SK-N-SH treated with all-trans-retinoic acid at 6 μM for 48 hours (cell line): ENCODE results near the gene KCNK10.

ENCODE experiments used
- ATAC-seq: fragments of 200-7000 bp; cut with Tn5 transposase; 3 replicates; pipeline ENCODE4 v1.9.1; 2020; ENCODE audit warnings: mild to moderate bottlenecking, moderate library complexity
- ARNTL ChIP-seq: fragments of 450-650 bp; formaldehyde crosslinking; IDR thresholded peaks from 2 replicates; pipeline ENCODE4 v1.5.0; 2020; ENCODE audit warnings: low read depth, mild to moderate bottlenecking, moderate library complexity, borderline replicate concordance
- BACH2 ChIP-seq: fragments of 250-450 bp; sonication (Bioruptor Pico); IDR thresholded peaks from 2 replicates; pipeline ENCODE4 v1.9.0; 2021; ENCODE audit warnings: mild to moderate bottlenecking, borderline replicate concordance
- CSDC2 ChIP-seq: fragments of 250-450 bp; sonication (Bioruptor Pico); IDR thresholded peaks from 2 replicates; pipeline ENCODE4 v1.5.0; 2020; ENCODE audit warnings: mild to moderate bottlenecking, moderate library complexity
- ESRRG ChIP-seq: fragments of 250-450 bp; sonication (Bioruptor Pico); IDR thresholded peaks from 2 replicates; pipeline ENCODE4 v1.6.1; 2021; ENCODE audit warnings: mild to moderate bottlenecking
- GLIS3 ChIP-seq: fragments of 250-450 bp; sonication (Bioruptor Pico); IDR thresholded peaks from 2 replicates; pipeline ENCODE4 v1.5.0; 2020; ENCODE audit warnings: mild to moderate bottlenecking, moderate library complexity
- ISL1 ChIP-seq: fragments of 250-450 bp; sonication (Bioruptor Pico); IDR thresholded peaks from 2 replicates; pipeline ENCODE4 v2.1.2; 2022; ENCODE audit warnings: mild to moderate bottlenecking, moderate library complexity
- OSR1 ChIP-seq: fragments of 250-450 bp; sonication (Bioruptor Pico); IDR thresholded peaks from 2 replicates; pipeline ENCODE4 v1.8.0; 2022; ENCODE audit warnings: moderate library complexity, mild to moderate bottlenecking, inconsistent platforms
- PPARA ChIP-seq: fragments of 250-450 bp; sonication (Bioruptor Pico); IDR thresholded peaks from 2 replicates; pipeline ENCODE4 v1.5.0; 2020; ENCODE audit warnings: mild to moderate bottlenecking, borderline replicate concordance
- RARB ChIP-seq: fragments of 250-450 bp; sonication (Bioruptor Pico); IDR thresholded peaks from 2 replicates; pipeline ENCODE4 v1.8.0; 2021; ENCODE audit warnings: mild to moderate bottlenecking, moderate library complexity
- SNAI2 ChIP-seq: fragments of 250-450 bp; sonication (Bioruptor Pico); IDR thresholded peaks from 2 replicates; pipeline ENCODE4 v1.5.0; 2020; ENCODE audit warnings: mild to moderate bottlenecking, moderate library complexity
- TCF4 ChIP-seq: fragments of 250-450 bp; sonication (Bioruptor Pico); IDR thresholded peaks from 2 replicates; pipeline ENCODE4 v1.8.0; 2021; ENCODE audit warnings: mild to moderate bottlenecking, moderate library complexity, borderline replicate concordance
- TOX ChIP-seq: fragments of 250-450 bp; sonication (Bioruptor Pico); IDR thresholded peaks from 2 replicates; pipeline ENCODE4 v1.8.0; 2021; ENCODE audit warnings: mild to moderate bottlenecking, moderate library complexity, borderline replicate concordance
- ZC3H10 ChIP-seq: fragments of 250-450 bp; sonication (Bioruptor Pico); IDR thresholded peaks from 2 replicates; pipeline ENCODE4 v1.5.1; 2021; ENCODE audit warnings: mild to moderate bottlenecking, moderate library complexity
- ZFP3 ChIP-seq: fragments of 250-450 bp; sonication (Bioruptor Pico); IDR thresholded peaks from 2 replicates; pipeline ENCODE4 v1.5.0; 2020; ENCODE audit warnings: mild to moderate bottlenecking, moderate library complexity
- ZFP30 ChIP-seq: fragments of 450-650 bp; formaldehyde crosslinking; IDR thresholded peaks from 2 replicates; pipeline ENCODE4 v1.5.0; 2022; ENCODE audit warnings: mild to moderate bottlenecking, moderate library complexity
- ZNF565 ChIP-seq: fragments of 450-650 bp; formaldehyde crosslinking; conservative IDR thresholded peaks from 2 replicates; pipeline ENCODE4 v1.5.0; 2020; ENCODE audit warnings: low read depth, mild to moderate bottlenecking, moderate library complexity
- ZNF70 ChIP-seq: fragments of 450-650 bp; formaldehyde crosslinking; IDR thresholded peaks from 2 replicates; pipeline ENCODE4 v1.5.0; 2020; ENCODE audit warnings: mild to moderate bottlenecking, moderate library complexity
- ZNF8 ChIP-seq: fragments of 450-650 bp; formaldehyde crosslinking; IDR thresholded peaks from 2 replicates; pipeline ENCODE4 v1.5.0; 2020; ENCODE audit warnings: mild to moderate bottlenecking, moderate library complexity
- TF ChIP-seq, protein P1 (sequence below): fragments of 250-450 bp; sonication (Bioruptor Pico); IDR thresholded peaks from 2 replicates; pipeline ENCODE4 v1.5.0; 2020; ENCODE audit warnings: mild to moderate bottlenecking, moderate library complexity
- TF ChIP-seq, protein P2 (sequence below): fragments of 250-450 bp; sonication (Bioruptor Pico); IDR thresholded peaks from 2 replicates; pipeline ENCODE4 v1.5.1; 2021; ENCODE audit warnings: mild to moderate bottlenecking, moderate library complexity
- TF ChIP-seq, protein P3 (sequence below): fragments of 250-450 bp; sonication (Bioruptor Pico); IDR thresholded peaks from 2 replicates; pipeline ENCODE4 v1.8.0; 2021; ENCODE audit warnings: low read depth, mild to moderate bottlenecking, moderate library complexity, borderline replicate concordance
- TF ChIP-seq, protein P4 (sequence below): fragments of 250-450 bp; sonication (Bioruptor Pico); IDR thresholded peaks from 2 replicates; pipeline ENCODE4 v1.5.1; 2020; ENCODE audit warnings: low read depth, mild to moderate bottlenecking, moderate library complexity

The KCNK10 gene

DNA sequence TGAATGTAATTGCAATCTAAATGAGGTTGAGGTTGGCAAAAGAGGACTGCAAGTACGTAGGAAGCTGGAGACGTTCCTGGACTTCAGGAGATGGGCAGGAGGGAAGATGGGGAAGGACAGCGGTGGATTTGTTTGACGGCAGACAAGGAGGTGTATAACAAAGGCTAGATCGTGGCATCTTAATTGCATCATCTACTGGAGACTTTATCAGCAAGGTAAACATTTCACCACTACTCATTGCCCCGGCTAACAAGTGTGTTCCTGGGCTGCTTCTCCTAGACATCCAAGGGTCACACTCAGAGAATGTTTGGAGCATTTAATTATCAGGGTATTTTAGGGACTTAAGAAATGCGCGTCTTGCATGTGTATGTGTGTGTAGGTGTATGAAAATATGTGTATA is 128.5 kb downstream of the KCNK10 start:
- TF ChIP-seq OSR1 (CRISPR knock-in tag) (no peak), TCF4 (no peak), ZNF565 (CRISPR knock-in tag) (no peak)
- ATAC-seq = no peak

DNA sequence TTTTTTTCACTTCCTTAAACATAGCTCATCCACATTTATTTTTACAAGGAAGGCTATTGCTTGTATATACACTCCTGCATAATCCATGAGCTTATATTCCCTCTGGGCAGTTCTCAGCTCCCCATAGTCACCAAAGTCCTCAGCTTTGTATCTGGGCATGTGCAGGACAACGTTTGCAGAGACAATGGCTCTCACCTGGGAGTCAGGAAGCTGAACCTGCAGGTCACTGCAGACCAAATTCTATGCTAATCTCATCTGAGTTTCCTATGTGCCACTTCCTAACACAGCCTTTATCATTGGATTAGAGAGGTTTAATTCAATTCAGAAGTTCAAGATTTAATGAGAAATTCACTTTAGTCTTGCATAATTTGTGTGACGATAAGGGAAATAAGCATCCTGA is 131.5 kb downstream of the KCNK10 start:
- ATAC-seq = no peak
- TF ChIP-seq CSDC2 (CRISPR knock-in tag) (no peak), RARB (CRISPR knock-in tag) (no peak), ZC3H10 (CRISPR knock-in tag) (no peak), ZFP30 (CRISPR knock-in tag) (no peak), GLIS3 (CRISPR knock-in tag) (no peak), OSR1 (CRISPR knock-in tag) (no peak), ZNF8 (CRISPR knock-in tag) (no peak), ZNF70 (CRISPR knock-in tag) (no peak), TOX (CRISPR knock-in tag) (no peak), ZNF565 (CRISPR knock-in tag) (no peak), ZFP3 (CRISPR knock-in tag) (no peak), ARNTL (CRISPR knock-in tag) (no peak), SNAI2 (CRISPR knock-in tag) (no peak), ESRRG (CRISPR knock-in tag) (no peak)
- TF ChIP-seq, protein P1, sequence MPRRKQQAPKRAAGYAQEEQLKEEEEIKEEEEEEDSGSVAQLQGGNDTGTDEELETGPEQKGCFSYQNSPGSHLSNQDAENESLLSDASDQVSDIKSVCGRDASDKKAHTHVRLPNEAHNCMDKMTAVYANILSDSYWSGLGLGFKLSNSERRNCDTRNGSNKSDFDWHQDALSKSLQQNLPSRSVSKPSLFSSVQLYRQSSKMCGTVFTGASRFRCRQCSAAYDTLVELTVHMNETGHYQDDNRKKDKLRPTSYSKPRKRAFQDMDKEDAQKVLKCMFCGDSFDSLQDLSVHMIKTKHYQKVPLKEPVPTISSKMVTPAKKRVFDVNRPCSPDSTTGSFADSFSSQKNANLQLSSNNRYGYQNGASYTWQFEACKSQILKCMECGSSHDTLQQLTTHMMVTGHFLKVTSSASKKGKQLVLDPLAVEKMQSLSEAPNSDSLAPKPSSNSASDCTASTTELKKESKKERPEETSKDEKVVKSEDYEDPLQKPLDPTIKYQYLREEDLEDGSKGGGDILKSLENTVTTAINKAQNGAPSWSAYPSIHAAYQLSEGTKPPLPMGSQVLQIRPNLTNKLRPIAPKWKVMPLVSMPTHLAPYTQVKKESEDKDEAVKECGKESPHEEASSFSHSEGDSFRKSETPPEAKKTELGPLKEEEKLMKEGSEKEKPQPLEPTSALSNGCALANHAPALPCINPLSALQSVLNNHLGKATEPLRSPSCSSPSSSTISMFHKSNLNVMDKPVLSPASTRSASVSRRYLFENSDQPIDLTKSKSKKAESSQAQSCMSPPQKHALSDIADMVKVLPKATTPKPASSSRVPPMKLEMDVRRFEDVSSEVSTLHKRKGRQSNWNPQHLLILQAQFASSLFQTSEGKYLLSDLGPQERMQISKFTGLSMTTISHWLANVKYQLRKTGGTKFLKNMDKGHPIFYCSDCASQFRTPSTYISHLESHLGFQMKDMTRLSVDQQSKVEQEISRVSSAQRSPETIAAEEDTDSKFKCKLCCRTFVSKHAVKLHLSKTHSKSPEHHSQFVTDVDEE (CRISPR knock-in tag) = no peak
- TF ChIP-seq, protein P2, sequence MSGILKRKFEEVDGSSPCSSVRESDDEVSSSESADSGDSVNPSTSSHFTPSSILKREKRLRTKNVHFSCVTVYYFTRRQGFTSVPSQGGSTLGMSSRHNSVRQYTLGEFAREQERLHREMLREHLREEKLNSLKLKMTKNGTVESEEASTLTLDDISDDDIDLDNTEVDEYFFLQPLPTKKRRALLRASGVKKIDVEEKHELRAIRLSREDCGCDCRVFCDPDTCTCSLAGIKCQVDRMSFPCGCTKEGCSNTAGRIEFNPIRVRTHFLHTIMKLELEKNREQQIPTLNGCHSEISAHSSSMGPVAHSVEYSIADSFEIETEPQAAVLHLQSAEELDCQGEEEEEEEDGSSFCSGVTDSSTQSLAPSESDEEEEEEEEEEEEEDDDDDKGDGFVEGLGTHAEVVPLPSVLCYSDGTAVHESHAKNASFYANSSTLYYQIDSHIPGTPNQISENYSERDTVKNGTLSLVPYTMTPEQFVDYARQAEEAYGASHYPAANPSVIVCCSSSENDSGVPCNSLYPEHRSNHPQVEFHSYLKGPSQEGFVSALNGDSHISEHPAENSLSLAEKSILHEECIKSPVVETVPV = no peak
- TF ChIP-seq, protein P3, sequence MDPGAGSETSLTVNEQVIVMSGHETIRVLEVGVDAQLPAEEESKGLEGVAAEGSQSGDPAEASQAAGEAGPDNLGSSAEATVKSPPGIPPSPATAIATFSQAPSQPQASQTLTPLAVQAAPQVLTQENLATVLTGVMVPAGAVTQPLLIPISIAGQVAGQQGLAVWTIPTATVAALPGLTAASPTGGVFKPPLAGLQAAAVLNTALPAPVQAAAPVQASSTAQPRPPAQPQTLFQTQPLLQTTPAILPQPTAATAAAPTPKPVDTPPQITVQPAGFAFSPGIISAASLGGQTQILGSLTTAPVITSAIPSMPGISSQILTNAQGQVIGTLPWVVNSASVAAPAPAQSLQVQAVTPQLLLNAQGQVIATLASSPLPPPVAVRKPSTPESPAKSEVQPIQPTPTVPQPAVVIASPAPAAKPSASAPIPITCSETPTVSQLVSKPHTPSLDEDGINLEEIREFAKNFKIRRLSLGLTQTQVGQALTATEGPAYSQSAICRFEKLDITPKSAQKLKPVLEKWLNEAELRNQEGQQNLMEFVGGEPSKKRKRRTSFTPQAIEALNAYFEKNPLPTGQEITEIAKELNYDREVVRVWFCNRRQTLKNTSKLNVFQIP (CRISPR knock-in tag) = no peak
- TF ChIP-seq, protein P4, sequence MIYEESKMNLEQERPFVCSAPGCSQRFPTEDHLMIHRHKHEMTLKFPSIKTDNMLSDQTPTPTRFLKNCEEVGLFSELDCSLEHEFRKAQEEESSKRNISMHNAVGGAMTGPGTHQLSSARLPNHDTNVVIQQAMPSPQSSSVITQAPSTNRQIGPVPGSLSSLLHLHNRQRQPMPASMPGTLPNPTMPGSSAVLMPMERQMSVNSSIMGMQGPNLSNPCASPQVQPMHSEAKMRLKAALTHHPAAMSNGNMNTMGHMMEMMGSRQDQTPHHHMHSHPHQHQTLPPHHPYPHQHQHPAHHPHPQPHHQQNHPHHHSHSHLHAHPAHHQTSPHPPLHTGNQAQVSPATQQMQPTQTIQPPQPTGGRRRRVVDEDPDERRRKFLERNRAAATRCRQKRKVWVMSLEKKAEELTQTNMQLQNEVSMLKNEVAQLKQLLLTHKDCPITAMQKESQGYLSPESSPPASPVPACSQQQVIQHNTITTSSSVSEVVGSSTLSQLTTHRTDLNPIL (CRISPR knock-in tag) = no peak
- TF ChIP-seq, all 23 proteins: peak for 0

DNA sequence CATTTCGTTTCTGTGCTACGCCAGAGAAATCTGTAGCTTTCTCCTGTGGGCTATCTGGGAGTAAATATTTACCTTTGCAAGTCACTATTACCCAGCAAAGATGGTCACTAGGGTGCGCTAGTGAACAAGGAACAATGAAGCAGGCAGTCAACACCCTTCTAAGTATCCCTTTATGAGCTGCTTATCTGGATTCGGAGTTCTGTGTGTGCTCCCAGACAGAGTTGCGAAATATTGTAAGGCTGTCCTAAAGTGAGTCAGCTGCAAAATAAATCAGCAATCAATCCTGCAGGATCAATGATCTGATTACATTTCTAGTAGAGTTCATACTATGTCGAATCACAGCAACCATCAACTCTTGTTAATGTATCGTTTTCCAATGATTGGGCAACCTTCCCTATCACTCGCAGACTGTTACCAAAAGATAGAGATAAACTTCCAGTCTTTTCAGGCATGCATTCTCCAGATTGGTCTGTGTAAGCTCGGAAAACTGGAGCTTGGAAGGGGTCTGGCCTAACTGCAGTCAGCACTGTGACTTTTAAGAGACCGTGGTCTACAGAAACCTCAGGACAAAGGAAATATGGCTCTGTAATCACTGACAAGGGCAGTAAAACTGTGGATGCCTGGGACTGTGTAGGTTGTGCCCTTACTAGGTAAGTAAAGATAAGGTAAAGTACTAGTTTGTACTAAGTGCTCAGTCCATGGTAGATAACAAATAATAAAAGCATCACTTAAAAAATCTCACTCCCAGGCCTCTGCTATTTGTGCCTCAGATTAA is 133.5 kb downstream of the KCNK10 start:
- no peak for TF ChIP-seq ARNTL (CRISPR knock-in tag)
- TF ChIP-seq ISL1 (CRISPR knock-in tag) = no peak
- no peak for TF ChIP-seq GLIS3 (CRISPR knock-in tag)
- TF ChIP-seq ZNF565 (CRISPR knock-in tag) = no peak
- TF ChIP-seq ESRRG (CRISPR knock-in tag) = no peak
- no peak for TF ChIP-seq TCF4
- TF ChIP-seq ZNF70 (CRISPR knock-in tag) = no peak
- TF ChIP-seq ZNF8 (CRISPR knock-in tag) = no peak
- no peak for TF ChIP-seq OSR1 (CRISPR knock-in tag)
- TF ChIP-seq BACH2 (CRISPR knock-in tag) = no peak
- TF ChIP-seq RARB (CRISPR knock-in tag) = no peak
- TF ChIP-seq CSDC2 (CRISPR knock-in tag) = no peak
- TF ChIP-seq PPARA (CRISPR knock-in tag) = no peak
- TF ChIP-seq, all 23 proteins: peak for 0
- ATAC-seq = peak; percentile 97
